Panc1 (cell line): ENCODE data around the gene DTNB. TPM values are rescaled to one million over a fixed set of nuclear protein-coding genes. Genes with fewer than 3 reads are reported as not detected.

ENCODE experiments used
- ATAC-seq: fragments of 200-7000 bp; cut with Tn5 transposase; 2 replicates; pipeline ENCODE4 v1.9.1; 2020; ENCODE audit warnings: mild to moderate bottlenecking, moderate library complexity
- BruUV-seq: library from RNA; stranded (reverse); fragments of 400-500 nt; replicated peaks from 2 replicates; lab custom pipeline; 2021; lab: Mats Ljungman, UMichigan
- CTCF ChIA-PET: fragments of 300-600 bp; sonication (Branson Sonifier 250); formaldehyde crosslinking; loops from one replicate; lab custom pipeline; 2022; ENCODE audit warnings: antibody characterized with exemption; lab: Charles Lee
- POLR2A ChIA-PET: fragments of 300-600 bp; sonication (Branson Sonifier 250); formaldehyde crosslinking; loops from one replicate; lab custom pipeline; 2022; ENCODE audit warnings: antibody characterized with exemption; lab: Charles Lee
- DNase-seq: peaks from one replicate; pipeline ENCODE4 v3.0.0-alpha.2; 2010; ENCODE audit warnings: low read depth, low spot score
- H3K27ac ChIP-seq: 2 replicates; pipeline ENCODE4 v1.5.1; 2011; ENCODE audit warnings: mild to moderate bottlenecking, low read length, inconsistent platforms
- H3K27me3 ChIP-seq: fragments of 200-500 bp; sonication (Bioruptor generic); 2 replicates; pipeline ENCODE4 v1.6.0; 2014; ENCODE audit warnings: low read length, inconsistent platforms; ENCODE audit not compliant: control insufficient read depth, insufficient read depth
- H3K36me3 ChIP-seq: fragments of 200-500 bp; sonication (Bioruptor generic); 2 replicates; pipeline ENCODE4 v1.5.1; 2014; ENCODE audit warnings: inconsistent platforms, mild to moderate bottlenecking, low read length, moderate library complexity; ENCODE audit not compliant: control insufficient read depth, insufficient read depth
- H3K4me1 ChIP-seq: 2 replicates; pipeline ENCODE4 v1.5.1; 2011; ENCODE audit warnings: inconsistent platforms, mild to moderate bottlenecking, low read length, moderate library complexity; ENCODE audit not compliant: control insufficient read depth, insufficient read depth
- H3K4me3 ChIP-seq, 2 experiments: 2 replicates each; pipeline ENCODE4 v1.5.1; 2011 to 2012; ENCODE audit warnings: low read depth in 2 of 2, low read length in 2 of 2, mild to moderate bottlenecking in 2 of 2, inconsistent platforms in 1 of 2, moderate library complexity in 1 of 2
- H3K9me3 ChIP-seq: fragments of 200-500 bp; sonication (Bioruptor generic); 2 replicates; pipeline ENCODE4 v1.5.1; 2014; ENCODE audit warnings: low read depth, mild to moderate bottlenecking, inconsistent platforms, low read length, moderate library complexity; ENCODE audit not compliant: control insufficient read depth, insufficient read depth
- POLR2AphosphoS5 ChIP-seq: IDR thresholded peaks from 2 replicates; pipeline ENCODE4 v1.6.1; 2012; ENCODE audit warnings: mild to moderate bottlenecking, low read depth, low read length, moderate library complexity
- REST ChIP-seq, 2 experiments: IDR thresholded peaks; 2 replicates each; pipeline ENCODE4 v1.6.1; 2011 to 2012; ENCODE audit warnings: low read depth in 2 of 2, control low read depth in 1 of 2, low read length in 1 of 2, mild to moderate bottlenecking in 1 of 2, moderate library complexity in 1 of 2; ENCODE audit not compliant: insufficient read depth in 1 of 2
- SIN3A ChIP-seq: IDR thresholded peaks from 2 replicates; pipeline ENCODE4 v1.6.1; 2012; ENCODE audit warnings: low read depth, mild to moderate bottlenecking, low read length, moderate library complexity, borderline replicate concordance; ENCODE audit not compliant: insufficient read depth
- TCF7L2 ChIP-seq: IDR thresholded peaks from 2 replicates; pipeline ENCODE4 v1.6.1; 2011; ENCODE audit warnings: mild to moderate bottlenecking, low read depth, low read length, inconsistent platforms
- in situ Hi-C: cut with HindIII; loops from 2 replicates; pipeline ENCODE4 v1.10.0; 2016; ENCODE audit warnings: low sequenced_read_pairs, low pct_unique_long_range_greater_than_20kb
- intact Hi-C: fragments of 100-400 bp; cut with micrococcal nuclease; formaldehyde crosslinking; loops from one replicate; pipeline ENCODE4 v1.10.0; 2022; ENCODE audit not compliant: unreplicated experiment
- total RNA-seq: library from RNA; stranded (reverse); gene quantifications from one replicate; pipeline ENCODE4 v1.2.1, GENCODE V29; 2021; ENCODE audit not compliant: unreplicated experiment
- TF ChIP-seq, protein P1 (sequence below): fragments of 450-650 bp; IDR thresholded peaks from 2 replicates; pipeline ENCODE4 v1.5.1; 2017; ENCODE audit warnings: mild to moderate bottlenecking

Gene DTNB
- total RNA-seq, 1 experiment from 2014 or later, result 37.8 TPM

- Histone ChIP-seq H3K36me3 (no peaks in the 10 kb centered on the region), H3K27me3 (no peaks in the 10 kb centered on the region), H3K9me3 (no peaks in the 10 kb centered on the region), H3K4me1 (no peaks in the 10 kb centered on the region; the same call in 1 of the 2 replicates), H3K4me3 (no peak overlapping the region), H3K27ac (no peak overlapping the region)
- POLR2A ChIA-PET, result no interaction called here
- in situ Hi-C loops (no loop called here), intact Hi-C loops (no loop called here)
- no TSS peak for BruUV-seq
- no peak for ATAC-seq
- TF ChIP-seq REST (IDR thresholded peaks at IDR 0.05; ENCODE audit: insufficient read depth in 1 of 2, low read depth in 2 of 2, low read length in 1 of 2), result no peak
- no peak for TF ChIP-seq TCF7L2
- TF ChIP-seq POLR2AphosphoS5, result no peak
- TF ChIP-seq, protein P1, sequence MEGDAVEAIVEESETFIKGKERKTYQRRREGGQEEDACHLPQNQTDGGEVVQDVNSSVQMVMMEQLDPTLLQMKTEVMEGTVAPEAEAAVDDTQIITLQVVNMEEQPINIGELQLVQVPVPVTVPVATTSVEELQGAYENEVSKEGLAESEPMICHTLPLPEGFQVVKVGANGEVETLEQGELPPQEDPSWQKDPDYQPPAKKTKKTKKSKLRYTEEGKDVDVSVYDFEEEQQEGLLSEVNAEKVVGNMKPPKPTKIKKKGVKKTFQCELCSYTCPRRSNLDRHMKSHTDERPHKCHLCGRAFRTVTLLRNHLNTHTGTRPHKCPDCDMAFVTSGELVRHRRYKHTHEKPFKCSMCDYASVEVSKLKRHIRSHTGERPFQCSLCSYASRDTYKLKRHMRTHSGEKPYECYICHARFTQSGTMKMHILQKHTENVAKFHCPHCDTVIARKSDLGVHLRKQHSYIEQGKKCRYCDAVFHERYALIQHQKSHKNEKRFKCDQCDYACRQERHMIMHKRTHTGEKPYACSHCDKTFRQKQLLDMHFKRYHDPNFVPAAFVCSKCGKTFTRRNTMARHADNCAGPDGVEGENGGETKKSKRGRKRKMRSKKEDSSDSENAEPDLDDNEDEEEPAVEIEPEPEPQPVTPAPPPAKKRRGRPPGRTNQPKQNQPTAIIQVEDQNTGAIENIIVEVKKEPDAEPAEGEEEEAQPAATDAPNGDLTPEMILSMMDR, result no peak
- no peak for TF ChIP-seq SIN3A
- DNase-seq, result no peak
- CTCF ChIA-PET, result no interaction called here
Measured at GRCh38 chr2:25374827-25375226, 298.6 kb downstream of the DTNB start.

DNA sequence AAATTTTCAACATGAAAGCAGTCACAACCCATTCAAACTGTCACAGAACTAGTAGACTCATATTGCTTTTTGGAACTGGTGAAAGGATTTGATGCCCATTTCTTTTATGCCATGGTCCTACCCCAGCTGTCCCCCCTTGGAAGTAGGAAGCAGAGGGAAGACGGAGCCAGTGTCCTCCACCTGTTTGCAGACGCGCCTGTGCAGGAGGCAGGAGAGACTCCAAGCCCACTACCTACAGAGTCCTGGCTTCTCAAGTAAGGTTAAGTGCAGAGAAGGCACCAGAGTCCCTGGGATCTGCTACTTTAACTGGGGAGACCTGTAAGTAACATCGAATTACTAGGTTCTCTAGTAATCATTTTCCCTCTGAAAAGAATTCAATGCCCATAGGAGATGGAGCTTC lies 299.0 kb downstream of the DTNB start:
- intact Hi-C loops (no loop called here), in situ Hi-C loops (no loop called here)
- CTCF ChIA-PET, result no interaction called here
- Histone ChIP-seq H3K9me3 (no peaks in the 10 kb centered on the region), H3K4me1 (no peaks in the 10 kb centered on the region; the same call in 1 of the 2 replicates), H3K27me3 (no peaks in the 10 kb centered on the region), H3K4me3 (no peak overlapping the region), H3K27ac (no peak overlapping the region), H3K36me3 (no peaks in the 10 kb centered on the region)
- no peak for TF ChIP-seq REST (IDR thresholded peaks at IDR 0.05; ENCODE audit: insufficient read depth in 1 of 2, low read depth in 2 of 2, low read length in 1 of 2)
- TF ChIP-seq POLR2AphosphoS5, result no peak
- TF ChIP-seq, protein P1, result no peak
- TF ChIP-seq TCF7L2, result no peak
- TF ChIP-seq SIN3A, result no peak
- no TSS peak for BruUV-seq
- DNase-seq (no peak), ATAC-seq (no peak)
- POLR2A ChIA-PET, result no interaction called here
